ENCODE measurements around the gene MDFI.

The MDFI gene

GRCh38 chr6:41674231-41675000 lies 36.1 kb downstream of the MDFI start:
- no peak for DNase-seq

GRCh38 chr6:41675176-41675775 lies 37.0 kb downstream of the MDFI start:
- DNase-seq: no peak

- DNase-seq: no peak
Measured at GRCh38 chr6:41675992-41676391, 37.7 kb downstream of the MDFI start.

GRCh38 chr6:41676431-41676830 lies 38.2 kb downstream of the MDFI start:
- no peak for DNase-seq

- no peak for DNase-seq
Measured at GRCh38 chr6:41677124-41677921, 39.1 kb downstream of the MDFI start.

- no peak for DNase-seq
Measured at GRCh38 chr6:41678511-41679084, 40.3 kb downstream of the MDFI start.

GRCh38 chr6:41679696-41680095 lies 41.4 kb downstream of the MDFI start:
- DNase-seq: no peak

GRCh38 chr6:41680182-41680965 lies 42.1 kb downstream of the MDFI start:
- no peak for DNase-seq

- DNase-seq: peak; percentile 63
Measured at GRCh38 chr6:41682056-41682477, 43.8 kb downstream of the MDFI start.

GRCh38 chr6:41682497-41683272 lies 44.4 kb downstream of the MDFI start:
- DNase-seq: no peak

- DNase-seq: no peak
Measured at GRCh38 chr6:41683273-41683522, 44.9 kb downstream of the MDFI start.

GRCh38 chr6:41683523-41684310 lies 45.4 kb downstream of the MDFI start:
- peak; percentile 70 for DNase-seq

- DNase-seq: no peak
Measured at GRCh38 chr6:41684311-41685180, 46.3 kb downstream of the MDFI start.

- DNase-seq: no peak
Measured at GRCh38 chr6:41685641-41686380, 47.5 kb downstream of the MDFI start.

GRCh38 chr6:41687501-41688175 lies 49.4 kb downstream of the MDFI start:
- DNase-seq: no peak

- no peak for DNase-seq
Measured at GRCh38 chr6:41688256-41688965, 50.1 kb downstream of the MDFI start.

GRCh38 chr6:41689171-41690008 lies 51.1 kb downstream of the MDFI start:
- DNase-seq: no peak

Measured in stimulated activated naive CD4-positive, alpha-beta T cell treated with Interleukin-2 at 50 U/mL for 16 hours (primary cell).